GM18526 (cell line): ENCODE data around the gene ZHX3.

ENCODE experiments used
- POLR2A ChIP-seq: IDR thresholded peaks from 3 replicates; pipeline ENCODE4 v1.6.1; 2011; ENCODE audit not compliant: insufficient read length; ENCODE audit errors: extremely low read depth

ZHX3 gene

DNA sequence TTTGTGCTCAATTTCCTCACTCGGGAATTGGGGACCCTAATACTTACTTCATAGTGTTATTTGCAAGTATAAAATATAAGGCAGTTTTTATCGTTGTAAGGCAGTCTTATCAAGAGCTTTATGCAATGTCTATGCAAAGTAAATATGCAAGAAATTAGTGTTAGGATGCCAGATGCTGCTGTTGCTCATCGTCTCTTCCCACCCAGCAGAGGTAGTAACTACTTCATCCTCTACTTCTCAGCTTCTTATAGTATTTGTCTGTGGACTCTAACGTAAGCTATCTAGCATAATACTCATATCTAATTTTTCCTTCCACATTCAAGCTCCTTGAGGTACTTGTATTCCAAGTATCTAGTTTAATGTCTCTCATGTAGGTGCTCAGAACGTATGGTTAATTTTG is 168.6 kb downstream of the ZHX3 start:
- TF ChIP-seq POLR2A: no peak

DNA sequence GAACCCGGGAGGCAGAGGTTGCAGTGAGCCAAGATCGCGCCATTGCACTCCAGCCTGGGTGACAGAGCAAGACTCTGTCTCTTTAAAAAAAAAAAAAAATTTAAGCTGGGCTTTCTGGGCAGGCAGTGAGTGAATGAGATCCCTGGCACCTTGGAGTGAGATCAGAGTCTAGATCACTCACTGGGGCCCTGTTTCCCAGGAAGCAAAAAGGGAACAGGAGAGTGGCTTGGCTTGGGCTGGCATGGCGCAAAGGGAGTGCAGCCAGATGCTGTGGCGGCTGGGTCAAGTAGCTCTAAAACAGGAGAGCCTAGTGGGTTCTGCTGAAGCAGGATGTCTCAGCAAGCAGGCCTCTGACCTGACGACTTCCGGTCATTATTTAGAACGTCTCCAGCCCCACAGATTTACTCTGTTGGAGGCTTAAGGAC is 169.8 kb downstream of the ZHX3 start:
- TF ChIP-seq POLR2A: no peak

- no peak for TF ChIP-seq POLR2A
Observed at GRCh38 chr20:41145821-41146620, 171.5 kb downstream of the ZHX3 start.

GRCh38 chr20:41145317-41145716 is 172.2 kb downstream of the ZHX3 start:
- no peak for TF ChIP-seq POLR2A

- no peak for TF ChIP-seq POLR2A
Observed at GRCh38 chr20:41143354-41143753, 174.2 kb downstream of the ZHX3 start.

DNA sequence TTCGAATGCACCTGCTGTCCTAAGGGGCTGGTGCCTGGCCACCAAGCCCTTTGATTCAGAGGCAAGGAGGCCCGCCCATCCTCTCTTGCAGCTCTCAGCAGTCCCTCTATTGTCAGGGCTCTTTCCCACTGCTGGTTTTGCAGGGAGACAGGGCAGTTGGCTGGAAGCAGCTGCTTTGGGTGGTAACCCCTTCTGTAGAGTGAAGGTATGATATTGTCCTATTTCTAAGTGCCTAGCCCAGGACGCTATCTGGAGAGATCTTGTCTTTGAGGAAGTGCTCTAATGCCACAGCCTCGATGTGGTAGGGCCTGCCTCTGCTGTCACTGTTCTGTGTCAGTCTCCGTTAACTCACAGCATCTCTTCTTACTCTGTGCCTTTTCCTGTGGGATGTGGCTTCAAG is 174.6 kb downstream of the ZHX3 start:
- TF ChIP-seq POLR2A: no peak

- TF ChIP-seq POLR2A: no peak
Observed at GRCh38 chr20:41142245-41142644, 175.3 kb downstream of the ZHX3 start.

DNA sequence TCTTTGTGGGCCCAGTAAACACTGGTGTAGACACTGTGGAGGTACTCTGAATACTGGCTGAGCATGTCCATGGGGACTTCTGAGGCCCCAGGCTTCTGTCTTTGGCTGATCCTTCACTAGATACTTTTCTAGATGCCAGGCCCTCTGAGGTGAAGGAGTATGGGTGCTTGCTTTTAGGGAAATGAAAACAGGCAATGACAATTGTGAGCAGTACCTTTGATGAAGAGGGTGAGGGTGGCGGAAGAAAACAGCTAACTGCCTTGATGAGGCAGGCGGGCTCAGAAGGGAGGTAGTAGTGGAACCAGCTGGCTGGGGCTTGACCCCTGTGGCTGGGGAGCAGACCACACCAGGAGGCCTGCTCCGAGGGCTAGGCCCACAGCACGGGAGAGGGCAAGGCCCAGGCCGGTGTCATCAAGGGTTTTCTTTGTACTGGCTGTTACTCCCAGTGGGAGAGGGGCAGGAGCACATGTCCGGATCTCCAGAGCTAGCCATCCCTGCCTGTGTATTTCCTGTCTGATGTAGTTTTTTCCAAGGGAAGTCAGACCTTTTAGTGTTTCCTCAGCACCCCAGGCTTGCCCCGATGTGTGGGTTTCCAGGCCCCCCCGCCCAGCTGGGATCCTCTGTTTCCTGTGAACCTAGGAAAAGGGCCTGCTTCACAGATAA is 176.2 kb downstream of the ZHX3 start:
- TF ChIP-seq POLR2A: no peak

- no peak for TF ChIP-seq POLR2A
Observed at GRCh38 chr20:41140226-41141133, 177.1 kb downstream of the ZHX3 start.

GRCh38 chr20:41139227-41140093 is 178.1 kb downstream of the ZHX3 start:
- no peak for TF ChIP-seq POLR2A

GRCh38 chr20:41138475-41139226 is 178.9 kb downstream of the ZHX3 start:
- no peak for TF ChIP-seq POLR2A

GRCh38 chr20:41137614-41138474 is 179.7 kb downstream of the ZHX3 start:
- TF ChIP-seq POLR2A: peak; percentile 43
